WTC11 (cell line): ENCODE measurements around the gene AANAT. TPM values are rescaled to one million over a fixed set of nuclear protein-coding genes. Genes with fewer than 3 reads are reported as not detected.
A peak's percentile ranks its signal among the peaks of the same experiment; 100 is the strongest.

Source experiments
- ATAC-seq: fragments of 200-7000 bp; cut with Tn5 transposase; 2 replicates; pipeline ENCODE4 v1.10.0; 2021; ENCODE audit warnings: mild to moderate bottlenecking, moderate library complexity
- CTCF ChIA-PET: fragments of 300-600 bp; sonication (Branson Sonifier 250); formaldehyde crosslinking; loops from one replicate; lab custom pipeline; 2021; ENCODE audit warnings: antibody characterized with exemption; lab: Charles Lee
- POLR2A ChIA-PET: fragments of 350-600 bp; sonication (Branson Sonifier 250); formaldehyde crosslinking; loops from one replicate; lab custom pipeline; 2021; ENCODE audit warnings: antibody characterized with exemption; lab: Charles Lee
- DNase-seq: peaks from one replicate; pipeline ENCODE4 v3.0.0; 2021; ENCODE audit warnings: low spot score
- H3K27ac Mint-ChIP-seq: 2 replicates; pipeline ENCODE4 v1.8.0; 2021; ENCODE audit warnings: mixed read lengths
- H3K27me3 Mint-ChIP-seq: 2 replicates; pipeline ENCODE4 v1.8.0; 2021; ENCODE audit warnings: low read depth, mild to moderate bottlenecking, moderate library complexity, mixed read lengths
- H3K36me3 Mint-ChIP-seq: 2 replicates; pipeline ENCODE4 v1.8.0; 2021; ENCODE audit warnings: mixed read lengths
- H3K4me1 Mint-ChIP-seq: 2 replicates; pipeline ENCODE4 v1.8.0; 2022; ENCODE audit warnings: mixed read lengths
- H3K4me3 Mint-ChIP-seq: 2 replicates; pipeline ENCODE4 v1.8.0; 2021; ENCODE audit warnings: mild to moderate bottlenecking, moderate library complexity, mixed read lengths
- H3K9me3 Mint-ChIP-seq: 2 replicates; pipeline ENCODE4 v1.8.0; 2021; ENCODE audit warnings: mixed read lengths
- AR ChIP-seq: fragments of 250-450 bp; sonication (Bioruptor Pico); IDR thresholded peaks from 2 replicates; pipeline ENCODE4 v1.9.0; 2021; ENCODE audit warnings: mild to moderate bottlenecking
- ARID4B ChIP-seq: sonication (generic); formaldehyde crosslinking; IDR thresholded peaks from 2 replicates; pipeline ENCODE4 v1.8.0; 2023; ENCODE audit warnings: missing genetic modification reagents, mild to moderate bottlenecking, borderline replicate concordance
- CBFB ChIP-seq: sonication (generic); formaldehyde crosslinking; IDR thresholded peaks from 2 replicates; pipeline ENCODE4 v1.8.1; 2022; ENCODE audit warnings: mild to moderate bottlenecking, low read depth, missing genetic modification reagents
- CREM ChIP-seq: sonication (generic); formaldehyde crosslinking; IDR thresholded peaks from 2 replicates; pipeline ENCODE4 v1.8.1; 2022; ENCODE audit warnings: mild to moderate bottlenecking, missing genetic modification reagents, moderate library complexity
- ELF4 ChIP-seq: sonication (generic); formaldehyde crosslinking; IDR thresholded peaks from 2 replicates; pipeline ENCODE4 v1.8.1; 2022; ENCODE audit warnings: low read depth, mild to moderate bottlenecking, moderate library complexity, missing genetic modification reagents
- ESRRA ChIP-seq: sonication (generic); formaldehyde crosslinking; IDR thresholded peaks from 2 replicates; pipeline ENCODE4 v1.8.1; 2022; ENCODE audit warnings: mild to moderate bottlenecking, missing genetic modification reagents, borderline replicate concordance
- FOXK1 ChIP-seq: sonication (generic); formaldehyde crosslinking; IDR thresholded peaks from 2 replicates; pipeline ENCODE4 v1.8.0; 2022; ENCODE audit warnings: mild to moderate bottlenecking, moderate library complexity, missing genetic modification reagents
- FOXP1 ChIP-seq: sonication (generic); formaldehyde crosslinking; IDR thresholded peaks from 2 replicates; pipeline ENCODE4 v1.8.0; 2022; ENCODE audit warnings: missing genetic modification reagents, mild to moderate bottlenecking, moderate library complexity, borderline replicate concordance
- GRHL2 ChIP-seq: fragments of 250-450 bp; sonication (Bioruptor Pico); IDR thresholded peaks from 2 replicates; pipeline ENCODE4 v1.8.0; 2022; ENCODE audit warnings: mild to moderate bottlenecking, moderate library complexity; ENCODE audit not compliant: insufficient replicate concordance, severe bottlenecking
- HMGA2 ChIP-seq: fragments of 250-450 bp; sonication (Bioruptor Pico); IDR thresholded peaks from 2 replicates; pipeline ENCODE4 v1.4.0; 2021; ENCODE audit warnings: mild to moderate bottlenecking, moderate library complexity
- NR3C1 ChIP-seq: sonication (generic); formaldehyde crosslinking; conservative IDR thresholded peaks from 2 replicates; pipeline ENCODE4 v1.8.1; 2023; ENCODE audit warnings: low read depth, mild to moderate bottlenecking, missing genetic modification reagents
- OVOL2 ChIP-seq: fragments of 250-450 bp; sonication (Bioruptor Pico); IDR thresholded peaks from 2 replicates; pipeline ENCODE4 v1.9.0; 2021; ENCODE audit warnings: mild to moderate bottlenecking, borderline replicate concordance
- PRDM15 ChIP-seq: sonication (generic); formaldehyde crosslinking; IDR thresholded peaks from 2 replicates; pipeline ENCODE4 v1.8.0; 2022; ENCODE audit warnings: missing genetic modification reagents
- SMAD3 ChIP-seq: sonication (generic); formaldehyde crosslinking; IDR thresholded peaks from 2 replicates; pipeline ENCODE4 v1.8.0; 2022; ENCODE audit warnings: missing genetic modification reagents, mild to moderate bottlenecking, borderline replicate concordance
- SMAD4 ChIP-seq: sonication (generic); formaldehyde crosslinking; IDR thresholded peaks from 2 replicates; pipeline ENCODE4 v1.8.0; 2022; ENCODE audit warnings: mild to moderate bottlenecking, missing genetic modification reagents
- SOX15 ChIP-seq: fragments of 250-450 bp; sonication (Bioruptor Pico); IDR thresholded peaks from 2 replicates; pipeline ENCODE4 v1.9.0; 2021; ENCODE audit warnings: mild to moderate bottlenecking
- TCF7 ChIP-seq: sonication (generic); formaldehyde crosslinking; IDR thresholded peaks from 2 replicates; pipeline ENCODE4 v1.8.0; 2022; ENCODE audit warnings: mild to moderate bottlenecking, low read depth, missing genetic modification reagents, moderate library complexity
- TEAD1 ChIP-seq: sonication (generic); formaldehyde crosslinking; IDR thresholded peaks from 2 replicates; pipeline ENCODE4 v1.8.0; 2022; ENCODE audit warnings: mild to moderate bottlenecking, missing genetic modification reagents
- TEAD4 ChIP-seq: sonication (generic); formaldehyde crosslinking; IDR thresholded peaks from 2 replicates; pipeline ENCODE4 v1.8.0; 2022; ENCODE audit warnings: mild to moderate bottlenecking, missing genetic modification reagents
- ZBTB21 ChIP-seq: sonication (generic); formaldehyde crosslinking; IDR thresholded peaks from 2 replicates; pipeline ENCODE4 v1.8.1; 2023; ENCODE audit warnings: mild to moderate bottlenecking, missing genetic modification reagents, borderline replicate concordance
- ZBTB43 ChIP-seq: sonication (generic); formaldehyde crosslinking; IDR thresholded peaks from 2 replicates; pipeline ENCODE4 v1.8.1; 2023; ENCODE audit warnings: mild to moderate bottlenecking, missing genetic modification reagents
- ZNF138 ChIP-seq: sonication (generic); formaldehyde crosslinking; conservative IDR thresholded peaks from 2 replicates; pipeline ENCODE4 v1.8.1; 2022; ENCODE audit warnings: mild to moderate bottlenecking, moderate library complexity, missing genetic modification reagents
- ZNF263 ChIP-seq: sonication (generic); formaldehyde crosslinking; IDR thresholded peaks from 2 replicates; pipeline ENCODE4 v1.8.1; 2022; ENCODE audit warnings: low read depth, mild to moderate bottlenecking, moderate library complexity, missing genetic modification reagents
- total RNA-seq: library from RNA; stranded (reverse); gene quantifications from 3 replicates; pipeline ENCODE4 v1.2.3, GENCODE V29; 2021

The AANAT gene
- total RNA-seq, 1 experiment from 2014 or later: 0.17 TPM

- no peak for TF ChIP-seq ELF4 (CRISPR knock-in tag)
- no peak for TF ChIP-seq HMGA2 (CRISPR knock-in tag)
- no peak for TF ChIP-seq SOX15
- no peak for TF ChIP-seq GRHL2 (CRISPR knock-in tag)
- no peak for TF ChIP-seq ZBTB43 (CRISPR knock-in tag)
- TF ChIP-seq SMAD4 (CRISPR knock-in tag): no peak
- no peak for TF ChIP-seq PRDM15 (CRISPR knock-in tag)
Measured at GRCh38 chr17:76428511-76428910, 38.9 kb upstream of the AANAT start (continued).

- TF ChIP-seq FOXK1 (no peak), SMAD3 (CRISPR knock-in tag) (no peak), ZNF138 (CRISPR knock-in tag) (no peak), ARID4B (CRISPR knock-in tag) (no peak), AR (CRISPR knock-in tag) (no peak), ZBTB21 (CRISPR knock-in tag) (no peak), TEAD4 (no peak), CBFB (no peak), ESRRA (no peak), NR3C1 (no peak), ZNF263 (CRISPR knock-in tag) (no peak), TCF7 (CRISPR knock-in tag) (no peak), CREM (no peak), SOX15 (no peak), FOXP1 (CRISPR knock-in tag) (no peak), ELF4 (CRISPR knock-in tag) (no peak), OVOL2 (CRISPR knock-in tag) (no peak), TEAD1 (CRISPR knock-in tag) (no peak)
- TF ChIP-seq, all 79 proteins: peak for 0
- Mint-ChIP-seq H3K36me3 (no peaks in the 10 kb centered on the region), H3K27me3 (no peaks in the 10 kb centered on the region), H3K4me3 (no peak overlapping the region), H3K27ac (peak overlapping the region; percentile 46), H3K4me1 (peaks cover 66% of the 10 kb centered on the region), H3K9me3 (no peaks in the 10 kb centered on the region)
- ChIA-PET CTCF (interaction anchor here (0.8 to 1.9 kb wide), 7 partner anchors 14 to 49 kb away, joined by 3 to 14 read pairs (median 4); no protein-coding TSS in a partner anchor), POLR2A (no interaction called here)
- DNase-seq: no peak
- peak; percentile 30; the same call in 1 of the 2 replicates for ATAC-seq
Measured at GRCh38 chr17:76431509-76431908, 35.9 kb upstream of the AANAT start.
